ENCODE data around the gene SIDT2. TPM values are rescaled to one million over a fixed set of nuclear protein-coding genes. Genes with fewer than 3 reads are reported as not detected.

The SIDT2 gene
- total and polyA plus RNA-seq, 5 donors: 28.6 to 57.4 (median 39.1) TPM

GRCh38 chr11:117189941-117190544 lies 11.5 kb downstream of the SIDT2 start:
- 82% methylated on average over 8 of the region's 8 CpGs for WGBS
- ATAC-seq: no peak
- Histone ChIP-seq H3K27ac (ENCODE audit: low read length) (no peak overlapping the region), H3K9me3 (ENCODE audit: control insufficient read depth, low read length) (no peaks in the 10 kb centered on the region), H3K27me3 (ENCODE audit: control insufficient read depth, insufficient read depth) (no peaks in the 10 kb centered on the region), H3K4me1 (ENCODE audit: control insufficient read depth, insufficient read depth, low read length) (no peaks in the 10 kb centered on the region), H3K4me3 (ENCODE audit: low read length) (no peak overlapping the region)
- peak in 1 of 3 donors; percentile 34 for DNase-seq
- intact Hi-C loops (cut with DNase I): loop anchor here in 1 of 4 donors (5.0 kb wide), 1 partner anchor 32 kb away; no protein-coding TSS in a partner anchor

GRCh38 chr11:117191680-117192400 lies 13.3 kb downstream of the SIDT2 start:
- WGBS: 91% methylated on average over 26 of the region's 26 CpGs
- no peaks in the 10 kb centered on the region for H3K27me3 ChIP-seq (ENCODE audit: control insufficient read depth, insufficient read depth)
- H3K4me1 ChIP-seq (ENCODE audit: control insufficient read depth, insufficient read depth, low read length): no peaks in the 10 kb centered on the region
- ATAC-seq (no peak), DNase-seq (peak in 1 of 3 donors; percentile 47)
- no peaks in the 10 kb centered on the region for H3K9me3 ChIP-seq (ENCODE audit: control insufficient read depth, low read length)
- H3K4me3 ChIP-seq (ENCODE audit: low read length): no peak overlapping the region
- intact Hi-C loops (cut with DNase I): no loop called here
- H3K27ac ChIP-seq (ENCODE audit: low read length): no peak overlapping the region

DNA sequence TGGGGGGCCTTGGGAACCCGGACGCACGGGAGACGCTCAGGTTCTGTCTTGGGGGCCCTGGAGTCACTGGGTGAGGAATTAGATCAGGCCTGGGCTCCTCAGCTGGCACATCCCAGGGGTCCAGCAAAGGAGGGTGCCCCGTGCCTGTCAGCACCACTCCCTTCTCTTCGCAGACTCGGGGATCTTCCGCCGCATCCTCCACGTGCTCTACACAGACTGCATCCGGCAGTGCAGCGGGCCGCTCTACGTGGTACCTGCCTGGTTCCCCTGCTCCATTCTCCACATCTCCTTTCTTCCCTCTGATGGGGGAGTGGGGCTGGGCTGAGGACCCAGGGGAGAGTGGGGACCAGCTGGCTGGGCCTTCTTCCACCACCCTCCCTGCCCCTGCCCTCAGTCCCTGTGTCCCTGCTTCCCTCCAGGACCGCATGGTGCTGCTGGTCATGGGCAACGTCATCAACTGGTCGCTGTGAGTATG lies 13.9 kb downstream of the SIDT2 start:
- no peaks in the 10 kb centered on the region for H3K4me1 ChIP-seq (ENCODE audit: control insufficient read depth, insufficient read depth, low read length)
- H3K4me3 ChIP-seq (ENCODE audit: low read length): no peak overlapping the region
- no peaks in the 10 kb centered on the region for H3K9me3 ChIP-seq (ENCODE audit: control insufficient read depth, low read length)
- DNase-seq (peak in 1 of 3 donors; percentile 36), ATAC-seq (no peak)
- 93% methylated on average over 17 of the region's 17 CpGs for WGBS
- intact Hi-C loops (cut with DNase I): no loop called here
- no peak overlapping the region for H3K27ac ChIP-seq (ENCODE audit: low read length)
- no peaks in the 10 kb centered on the region for H3K27me3 ChIP-seq (ENCODE audit: control insufficient read depth, insufficient read depth)

- Histone ChIP-seq H3K4me1 (ENCODE audit: control insufficient read depth, insufficient read depth, low read length) (no peaks in the 10 kb centered on the region), H3K27me3 (ENCODE audit: control insufficient read depth, insufficient read depth) (no peaks in the 10 kb centered on the region), H3K27ac (ENCODE audit: low read length) (no peak overlapping the region), H3K4me3 (ENCODE audit: low read length) (no peak overlapping the region), H3K9me3 (ENCODE audit: control insufficient read depth, low read length) (no peaks in the 10 kb centered on the region)
- WGBS: 94% methylated on average over 15 of the region's 15 CpGs
- DNase-seq: peak in 1 of 3 donors; percentile 50
- ATAC-seq: no peak
- intact Hi-C loops (cut with DNase I): no loop called here
Measured at GRCh38 chr11:117193130-117194020, 14.8 kb downstream of the SIDT2 start.

GRCh38 chr11:117194267-117194666 lies 15.7 kb downstream of the SIDT2 start:
- WGBS: 74% methylated on average over 5 of the region's 5 CpGs
- H3K9me3 ChIP-seq (ENCODE audit: control insufficient read depth, low read length): no peaks in the 10 kb centered on the region
- DNase-seq: peak in 1 of 3 donors; percentile 22
- no peak overlapping the region for H3K4me3 ChIP-seq (ENCODE audit: low read length)
- intact Hi-C loops (cut with DNase I): no loop called here
- no peak overlapping the region for H3K27ac ChIP-seq (ENCODE audit: low read length)
- no peaks in the 10 kb centered on the region for H3K4me1 ChIP-seq (ENCODE audit: control insufficient read depth, insufficient read depth, low read length)
- no peak for ATAC-seq
- H3K27me3 ChIP-seq (ENCODE audit: control insufficient read depth, insufficient read depth): no peaks in the 10 kb centered on the region

GRCh38 chr11:117195258-117195657 lies 16.7 kb downstream of the SIDT2 start:
- Histone ChIP-seq H3K27ac (ENCODE audit: low read length) (no peak overlapping the region), H3K9me3 (ENCODE audit: control insufficient read depth, low read length) (no peaks in the 10 kb centered on the region), H3K4me1 (ENCODE audit: control insufficient read depth, insufficient read depth, low read length) (no peaks in the 10 kb centered on the region), H3K4me3 (ENCODE audit: low read length) (no peak overlapping the region), H3K27me3 (ENCODE audit: control insufficient read depth, insufficient read depth) (no peaks in the 10 kb centered on the region)
- ATAC-seq: no peak
- 85% methylated on average over 4 of the region's 4 CpGs for WGBS
- intact Hi-C loops (cut with DNase I): no loop called here
- DNase-seq: peak in 2 of 3 donors; percentile 10 to 49

GRCh38 chr11:117195761-117196160 lies 17.2 kb downstream of the SIDT2 start:
- ATAC-seq: no peak
- Histone ChIP-seq H3K9me3 (ENCODE audit: control insufficient read depth, low read length) (no peaks in the 10 kb centered on the region), H3K4me1 (ENCODE audit: control insufficient read depth, insufficient read depth, low read length) (no peaks in the 10 kb centered on the region), H3K27ac (ENCODE audit: low read length) (no peak overlapping the region), H3K27me3 (ENCODE audit: control insufficient read depth, insufficient read depth) (no peaks in the 10 kb centered on the region), H3K4me3 (ENCODE audit: low read length) (no peak overlapping the region)
- intact Hi-C loops (cut with DNase I): no loop called here
- 89% methylated on average over 19 of the region's 19 CpGs for WGBS
- DNase-seq: peak in 2 of 3 donors; percentile 15 to 54

DNA sequence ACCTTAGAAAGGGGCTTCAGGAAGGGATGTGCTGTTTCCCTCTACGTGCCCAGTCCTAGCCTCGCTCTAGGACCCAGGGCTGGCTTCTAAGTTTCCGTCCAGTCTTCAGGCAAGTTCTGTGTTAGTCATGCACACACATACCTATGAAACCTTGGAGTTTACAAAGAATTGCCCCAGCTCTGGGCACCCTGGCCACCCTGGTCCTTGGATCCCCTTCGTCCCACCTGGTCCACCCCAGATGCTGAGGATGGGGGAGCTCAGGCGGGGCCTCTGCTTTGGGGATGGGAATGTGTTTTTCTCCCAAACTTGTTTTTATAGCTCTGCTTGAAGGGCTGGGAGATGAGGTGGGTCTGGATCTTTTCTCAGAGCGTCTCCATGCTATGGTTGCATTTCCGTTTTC lies 18.5 kb downstream of the SIDT2 start:
- DNase-seq: peak in 1 of 3 donors; percentile 48
- no peak for ATAC-seq
- intact Hi-C loops (cut with DNase I): no loop called here
- 91% methylated on average over 7 of the region's 7 CpGs for WGBS
- no peaks in the 10 kb centered on the region for H3K27me3 ChIP-seq (ENCODE audit: control insufficient read depth, insufficient read depth)
- no peaks in the 10 kb centered on the region for H3K9me3 ChIP-seq (ENCODE audit: control insufficient read depth, low read length)
- no peak overlapping the region for H3K4me3 ChIP-seq (ENCODE audit: low read length)
- peaks cover 3% of the 10 kb centered on the region for H3K4me1 ChIP-seq (ENCODE audit: control insufficient read depth, insufficient read depth, low read length)
- H3K27ac ChIP-seq (ENCODE audit: low read length): no peak overlapping the region

DNA sequence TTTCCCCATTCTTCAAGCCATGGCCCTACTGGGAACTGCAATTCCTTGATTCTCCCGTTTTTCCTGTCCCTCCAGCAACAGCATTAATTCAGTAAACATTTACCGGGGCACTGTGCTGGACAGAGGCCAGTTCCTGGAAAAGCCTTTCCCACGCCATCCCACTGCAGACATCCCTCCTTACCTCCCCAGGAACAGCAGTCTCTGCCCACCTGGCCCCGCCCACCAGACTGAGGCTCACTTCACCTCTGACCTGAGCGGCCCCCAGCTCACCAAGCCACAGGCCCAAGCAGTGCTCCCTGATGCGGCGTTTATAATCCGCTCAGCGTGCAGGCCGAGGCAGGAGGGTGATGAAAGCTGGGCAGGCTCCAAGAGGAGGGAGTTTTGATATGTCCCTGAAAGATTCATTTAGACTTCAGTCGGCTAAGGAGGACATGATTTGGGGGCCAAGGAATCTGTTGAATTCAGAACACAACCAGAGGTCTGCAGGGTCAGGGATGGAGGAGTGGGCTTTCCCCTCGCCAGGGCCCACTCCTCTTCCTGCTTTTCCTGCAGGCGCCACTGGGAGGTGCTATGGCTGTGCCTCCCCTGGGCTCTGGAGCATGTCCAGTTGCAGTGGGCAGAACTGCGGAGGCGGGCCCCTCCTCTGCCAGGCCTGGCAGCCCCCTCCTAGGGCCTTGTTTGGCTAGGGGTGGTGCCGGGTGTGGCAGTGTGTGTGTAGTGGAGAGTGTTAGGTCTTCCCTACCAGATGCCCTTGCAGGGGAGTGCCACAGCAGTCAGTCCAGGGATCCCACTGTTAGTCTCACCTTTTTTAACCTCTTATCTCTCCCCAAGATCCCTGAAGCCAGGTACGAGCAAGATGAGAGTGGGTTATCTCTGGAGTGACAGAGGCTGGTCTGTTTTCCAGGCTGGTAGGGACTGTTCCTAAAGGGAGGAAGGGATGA lies 19.2 kb downstream of the SIDT2 start:
- peak overlapping the region; percentile 78 for H3K27ac ChIP-seq (ENCODE audit: low read length)
- intact Hi-C loops (cut with DNase I): no loop called here
- DNase-seq (peak; percentile 63 to 83 (median 82)), ATAC-seq (peak; percentile 7 to 8)
- H3K4me3 ChIP-seq (ENCODE audit: low read length): no peak overlapping the region
- 45% methylated on average over 17 of the region's 17 CpGs for WGBS
- H3K9me3 ChIP-seq (ENCODE audit: control insufficient read depth, low read length): no peaks in the 10 kb centered on the region
- no peaks in the 10 kb centered on the region for H3K27me3 ChIP-seq (ENCODE audit: control insufficient read depth, insufficient read depth)
- peaks cover 8% of the 10 kb centered on the region for H3K4me1 ChIP-seq (ENCODE audit: control insufficient read depth, insufficient read depth, low read length)

GRCh38 chr11:117198613-117199012 lies 20.1 kb downstream of the SIDT2 start:
- Histone ChIP-seq H3K9me3 (ENCODE audit: control insufficient read depth, low read length) (no peaks in the 10 kb centered on the region), H3K4me1 (ENCODE audit: control insufficient read depth, insufficient read depth, low read length) (peaks cover 8% of the 10 kb centered on the region), H3K27me3 (ENCODE audit: control insufficient read depth, insufficient read depth) (no peaks in the 10 kb centered on the region), H3K27ac (ENCODE audit: low read length) (peak overlapping the region; percentile 78), H3K4me3 (ENCODE audit: low read length) (peak overlapping the region; percentile 40)
- intact Hi-C loops (cut with DNase I): no loop called here
- peak in 1 of 3 donors; percentile 15 for DNase-seq
- ATAC-seq: peak; percentile 2
- 62% methylated on average over 4 of the region's 4 CpGs for WGBS
